SKM-1 (cell line): ENCODE measurements around the gene B4GALT3.
A peak's percentile ranks its signal among the peaks of the same experiment; 100 is the strongest.

Source experiments
- DNase-seq: peaks from one replicate; lab custom pipeline; 2025; ENCODE audit not compliant: unreplicated experiment; lab: John Stamatoyannopoulos, UW

Gene B4GALT3

DNA sequence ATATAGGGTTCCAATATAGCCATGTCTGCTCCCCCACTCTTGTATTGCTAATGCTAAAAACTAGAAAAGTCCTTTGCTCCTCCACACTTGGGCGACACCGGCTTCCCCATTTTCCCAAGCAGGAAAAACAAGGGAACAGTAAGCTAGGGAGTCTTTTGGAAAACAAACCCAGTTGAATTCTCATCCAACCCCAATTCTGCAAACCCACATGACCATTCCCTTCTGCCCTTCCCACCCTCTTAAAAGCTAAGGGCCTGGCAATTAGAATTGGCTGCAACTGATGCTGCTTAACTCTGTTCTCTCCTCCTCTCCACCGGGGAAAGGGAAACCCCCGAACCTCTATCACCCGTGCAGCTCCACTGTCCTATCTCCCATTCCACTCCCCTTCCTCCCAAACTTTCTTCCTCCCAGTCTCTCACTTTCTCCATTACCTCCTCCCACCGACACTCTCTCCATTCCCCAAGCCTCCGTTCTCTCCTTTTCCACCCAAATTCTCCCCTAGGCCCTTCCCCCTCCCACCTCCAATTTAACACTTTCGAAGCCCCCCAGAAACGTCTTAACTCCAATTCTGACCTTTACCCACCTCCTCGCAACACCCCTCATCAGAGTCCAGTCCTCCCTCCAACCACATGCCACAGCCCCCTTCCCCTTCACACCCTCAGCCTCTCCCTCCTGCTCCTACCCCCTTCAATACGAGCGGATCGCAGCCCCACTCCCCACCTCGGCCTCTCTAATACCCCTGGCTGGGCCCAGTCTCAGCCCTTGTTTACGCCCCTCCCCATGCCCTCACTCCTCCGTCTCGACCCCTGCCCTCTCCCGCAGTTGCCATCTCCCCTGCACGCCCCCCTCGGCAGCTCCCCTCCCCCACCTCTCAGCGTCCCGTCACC, 45.5 kb downstream of the B4GALT3 start:
- DNase-seq: no peak

DNA sequence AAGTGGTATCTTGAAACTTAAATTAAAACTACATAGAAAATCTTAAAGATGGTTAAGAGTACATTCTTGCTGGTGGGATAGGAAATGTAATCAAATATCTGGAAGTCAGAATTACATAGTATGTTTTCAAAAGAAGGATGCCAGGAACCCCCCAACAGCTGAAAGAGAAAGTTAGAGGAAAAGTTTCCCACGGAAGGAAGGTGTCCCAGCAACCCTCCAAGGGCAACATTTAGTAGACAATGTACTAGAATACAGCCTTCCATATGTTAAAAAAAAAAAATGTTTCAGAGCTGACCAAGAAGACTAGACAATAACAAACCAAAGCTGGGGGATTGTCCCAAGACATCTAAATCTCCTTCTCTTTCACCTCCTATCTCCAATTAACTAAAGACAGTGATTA, 47.0 kb downstream of the B4GALT3 start:
- DNase-seq: no peak

DNA sequence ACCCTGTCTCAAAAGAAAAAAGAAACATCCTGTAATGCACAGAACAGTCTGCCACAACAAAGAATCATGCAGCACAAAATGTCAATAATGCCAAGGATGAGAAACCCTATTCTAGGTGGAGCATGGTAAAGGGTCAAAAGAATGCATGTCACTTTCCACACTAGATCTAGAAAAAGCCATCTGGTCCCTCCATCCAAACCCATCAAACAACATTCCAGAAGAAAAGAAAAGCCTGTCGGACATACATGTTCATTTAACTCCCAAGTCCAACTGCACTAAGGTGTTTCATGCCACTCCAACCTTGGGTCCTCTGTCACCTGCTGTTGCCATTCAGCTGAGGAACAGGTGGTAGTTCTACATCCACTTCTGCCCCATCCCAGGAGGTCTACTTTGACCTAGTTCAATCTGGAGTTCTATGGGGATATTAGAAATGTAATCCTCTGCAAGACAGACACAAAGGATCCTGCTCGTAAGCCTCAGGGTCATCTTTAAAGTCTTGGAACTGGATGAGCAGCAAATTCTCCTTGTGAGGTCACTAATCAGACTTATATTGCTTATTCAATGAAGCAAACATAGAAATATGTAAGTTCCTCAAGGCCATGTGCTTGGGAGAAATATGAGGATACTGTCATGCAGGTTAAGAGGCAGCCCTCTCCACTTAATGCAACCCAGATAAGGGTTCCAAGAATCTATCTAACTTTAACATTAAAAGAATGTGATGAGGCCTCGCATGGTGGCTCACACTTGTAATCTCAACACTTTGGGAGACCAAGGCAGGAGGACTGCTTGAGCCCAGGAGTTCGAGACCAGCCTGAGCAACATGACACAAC, 48.5 kb downstream of the B4GALT3 start:
- no peak for DNase-seq

DNA sequence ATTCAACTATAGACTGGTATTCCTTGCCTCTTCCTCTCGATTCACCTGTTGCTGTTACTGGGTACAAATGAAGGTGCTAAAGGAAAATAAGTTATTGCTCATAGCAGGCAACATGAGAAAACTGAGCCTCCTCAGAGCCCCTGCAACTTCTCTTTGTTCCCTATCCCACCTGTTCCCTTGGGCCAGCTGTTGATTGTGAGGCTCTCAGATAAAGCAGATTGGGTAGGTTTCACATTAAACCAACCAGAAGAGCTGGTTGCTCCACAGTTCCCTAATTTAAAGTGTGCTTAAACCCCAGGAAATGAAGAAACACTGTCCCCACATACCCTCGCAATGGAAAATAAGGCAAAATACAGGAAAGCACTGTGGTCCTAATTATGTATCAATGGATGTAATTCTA, 49.7 kb downstream of the B4GALT3 start:
- peak; percentile 37 for DNase-seq

DNA sequence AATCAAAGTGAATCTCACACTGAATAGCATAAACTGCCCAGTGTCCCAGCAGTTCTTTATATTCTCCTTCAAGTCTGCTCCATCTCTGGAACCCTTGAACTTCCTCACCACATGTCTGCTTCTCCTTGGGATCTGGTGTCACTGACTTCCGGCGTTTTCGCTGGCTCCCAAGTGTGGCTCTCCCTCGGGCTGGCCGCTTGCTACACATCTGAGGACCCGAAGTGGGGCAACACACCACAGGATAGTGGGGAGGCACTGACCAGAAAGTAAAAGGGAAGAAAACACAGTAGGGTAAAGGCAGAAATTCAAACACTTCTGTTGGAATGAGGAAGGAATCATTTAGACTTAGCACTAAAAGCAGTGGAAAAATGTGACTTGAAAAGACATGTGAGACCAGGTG, 54.3 kb downstream of the B4GALT3 start:
- no peak for DNase-seq

DNA sequence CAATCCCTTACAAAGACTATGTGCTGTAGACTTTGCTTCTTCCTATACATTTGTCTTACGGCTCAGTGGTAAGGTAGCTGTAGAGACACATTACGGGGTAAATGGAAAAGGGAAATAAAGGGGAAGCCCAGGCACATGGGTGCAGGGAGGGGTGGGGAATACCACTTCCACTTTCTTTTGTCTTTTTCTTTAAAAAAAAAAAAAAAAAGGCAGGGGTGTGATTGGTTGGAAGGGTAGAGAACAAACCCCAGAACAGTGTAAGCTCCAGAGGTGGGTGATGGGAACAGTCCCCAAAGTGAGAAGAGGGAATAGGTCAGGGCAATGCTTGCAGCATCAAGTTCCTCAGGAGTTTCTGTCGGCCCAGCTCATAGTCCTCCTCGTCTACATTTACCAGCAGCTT, 55.5 kb downstream of the B4GALT3 start:
- DNase-seq: peak; percentile 45
